Measurements from ENCODE around the gene WNT16. TPM values are rescaled to one million over a fixed set of nuclear protein-coding genes. Genes with fewer than 3 reads are reported as not detected.
A peak's percentile ranks its signal among the peaks of the same experiment; 100 is the strongest.
"Not testable (repeated sequence)": the region's sequence is repeated elsewhere in the genome, so short reads cannot be mapped to it uniquely, and the experiment has no call there.

WNT16 gene
- total RNA-seq, 1 donor: under 0.01 TPM

GRCh38 chr7:121288894-121289293 is 39.9 kb upstream of the WNT16 start:
- Histone ChIP-seq H4K20me1 (ENCODE audit: insufficient read depth, low read length) (no peaks in the 10 kb centered on the region), H3K4me1 (ENCODE audit: insufficient read depth, low read length) (peaks cover 15% of the 10 kb centered on the region), H3K36me3 (ENCODE audit: insufficient read depth, low read length) (no peaks in the 10 kb centered on the region), H2AFZ (ENCODE audit: low read length) (no peak overlapping the region), H3K4me3 (ENCODE audit: insufficient read depth, low read length) (no peak overlapping the region), H3K9me3 (ENCODE audit: low read depth, low read length) (no peaks in the 10 kb centered on the region), H3K4me2 (ENCODE audit: insufficient read depth, low read length) (no peak overlapping the region), H3K79me2 (ENCODE audit: insufficient read depth, low read length) (no peaks in the 10 kb centered on the region), H3K27me3 (ENCODE audit: insufficient read depth, low read length) (no peaks in the 10 kb centered on the region), H3K27ac (ENCODE audit: low read depth, low read length) (no peak overlapping the region)
- peak; percentile 66 for DNase-seq (ENCODE audit: insufficient read length, low spot score, missing footprints)
- TF ChIP-seq, protein P1, sequence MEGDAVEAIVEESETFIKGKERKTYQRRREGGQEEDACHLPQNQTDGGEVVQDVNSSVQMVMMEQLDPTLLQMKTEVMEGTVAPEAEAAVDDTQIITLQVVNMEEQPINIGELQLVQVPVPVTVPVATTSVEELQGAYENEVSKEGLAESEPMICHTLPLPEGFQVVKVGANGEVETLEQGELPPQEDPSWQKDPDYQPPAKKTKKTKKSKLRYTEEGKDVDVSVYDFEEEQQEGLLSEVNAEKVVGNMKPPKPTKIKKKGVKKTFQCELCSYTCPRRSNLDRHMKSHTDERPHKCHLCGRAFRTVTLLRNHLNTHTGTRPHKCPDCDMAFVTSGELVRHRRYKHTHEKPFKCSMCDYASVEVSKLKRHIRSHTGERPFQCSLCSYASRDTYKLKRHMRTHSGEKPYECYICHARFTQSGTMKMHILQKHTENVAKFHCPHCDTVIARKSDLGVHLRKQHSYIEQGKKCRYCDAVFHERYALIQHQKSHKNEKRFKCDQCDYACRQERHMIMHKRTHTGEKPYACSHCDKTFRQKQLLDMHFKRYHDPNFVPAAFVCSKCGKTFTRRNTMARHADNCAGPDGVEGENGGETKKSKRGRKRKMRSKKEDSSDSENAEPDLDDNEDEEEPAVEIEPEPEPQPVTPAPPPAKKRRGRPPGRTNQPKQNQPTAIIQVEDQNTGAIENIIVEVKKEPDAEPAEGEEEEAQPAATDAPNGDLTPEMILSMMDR (IDR thresholded peaks at IDR 0.05; ENCODE audit: extremely low read depth, low read depth, low read length): no peak

DNA sequence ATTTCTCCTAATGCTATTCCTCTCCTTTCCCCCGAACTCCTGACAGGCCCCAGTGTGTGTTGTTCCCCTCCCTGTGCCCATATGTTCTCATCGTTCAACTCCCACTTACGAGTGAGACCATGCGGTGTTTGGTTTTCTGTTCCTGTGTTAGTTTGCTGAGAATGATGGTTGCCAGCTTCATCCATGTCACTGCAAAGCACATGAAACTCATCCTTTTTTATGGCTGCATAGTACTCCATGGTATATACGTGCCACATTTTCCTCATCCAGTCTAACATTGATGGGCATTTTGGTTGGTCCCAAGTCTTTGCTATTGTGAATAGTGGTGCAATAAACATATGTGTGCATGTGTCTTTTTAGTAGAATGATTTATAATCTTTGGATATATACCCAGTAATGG is 38.9 kb upstream of the WNT16 start:
- not testable (repeated sequence) for H3K27ac ChIP-seq (ENCODE audit: low read depth, low read length); H3K9me3 ChIP-seq (ENCODE audit: low read depth, low read length); H4K20me1 ChIP-seq (ENCODE audit: insufficient read depth, low read length); H3K4me3 ChIP-seq (ENCODE audit: insufficient read depth, low read length); H2AFZ ChIP-seq (ENCODE audit: low read length); H3K79me2 ChIP-seq (ENCODE audit: insufficient read depth, low read length); H3K36me3 ChIP-seq (ENCODE audit: insufficient read depth, low read length); H3K27me3 ChIP-seq (ENCODE audit: insufficient read depth, low read length); DNase-seq (ENCODE audit: insufficient read length, low spot score, missing footprints); H3K4me2 ChIP-seq (ENCODE audit: insufficient read depth, low read length)
- H3K4me1 ChIP-seq (ENCODE audit: insufficient read depth, low read length): peaks cover 15% of the 10 kb centered on the region

DNA sequence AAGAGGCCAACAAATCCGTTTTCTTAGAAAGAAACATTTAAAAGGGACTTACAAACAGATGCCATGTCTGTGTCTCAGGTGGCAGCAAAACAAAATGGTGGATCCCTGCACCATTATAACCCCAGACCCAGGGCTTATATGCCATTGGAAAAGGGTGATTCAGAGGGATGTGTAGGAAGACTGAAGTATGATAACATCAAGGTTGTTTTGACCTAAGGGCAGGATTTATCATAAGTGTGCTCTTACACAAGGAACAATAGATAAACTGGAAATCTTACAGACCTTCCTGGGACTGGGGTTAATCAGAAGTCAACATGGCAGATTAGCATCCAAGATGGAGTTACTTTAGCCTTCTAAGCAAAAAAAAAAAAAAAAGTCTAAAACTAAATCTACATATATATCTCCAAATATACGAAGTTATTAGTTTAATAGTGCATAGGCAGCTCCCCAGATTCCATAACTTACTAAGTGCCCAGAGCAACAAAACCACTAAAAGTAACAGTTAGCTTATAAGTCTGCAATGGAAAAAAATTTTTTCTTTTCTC is 34.3 kb upstream of the WNT16 start:
- H3K4me1 ChIP-seq (ENCODE audit: insufficient read depth, low read length): peaks cover 14% of the 10 kb centered on the region
- DNase-seq (ENCODE audit: insufficient read length, low spot score, missing footprints): no peak
- no peaks in the 10 kb centered on the region for H3K79me2 ChIP-seq (ENCODE audit: insufficient read depth, low read length)

GRCh38 chr7:121297843-121298242 is 31.0 kb upstream of the WNT16 start:
- H4K20me1 ChIP-seq (ENCODE audit: insufficient read depth, low read length): no peaks in the 10 kb centered on the region
- no peak overlapping the region for H3K27ac ChIP-seq (ENCODE audit: low read depth, low read length)
- TF ChIP-seq, protein P1 (IDR thresholded peaks at IDR 0.05; ENCODE audit: extremely low read depth, low read depth, low read length): no peak
- H3K4me1 ChIP-seq (ENCODE audit: insufficient read depth, low read length): peaks cover 35% of the 10 kb centered on the region
- no peak for DNase-seq (ENCODE audit: insufficient read length, low spot score, missing footprints)
- peak overlapping the region; percentile 20 for H2AFZ ChIP-seq (ENCODE audit: low read length)
- H3K4me2 ChIP-seq (ENCODE audit: insufficient read depth, low read length): no peak overlapping the region
- H3K36me3 ChIP-seq (ENCODE audit: insufficient read depth, low read length): no peaks in the 10 kb centered on the region
- no peak overlapping the region for H3K4me3 ChIP-seq (ENCODE audit: insufficient read depth, low read length)
- no peaks in the 10 kb centered on the region for H3K79me2 ChIP-seq (ENCODE audit: insufficient read depth, low read length)
- H3K27me3 ChIP-seq (ENCODE audit: insufficient read depth, low read length): no peaks in the 10 kb centered on the region
- no peaks in the 10 kb centered on the region for H3K9me3 ChIP-seq (ENCODE audit: low read depth, low read length)

More for the DNA sequence above, 34.3 kb upstream of the WNT16 start:
- no peaks in the 10 kb centered on the region for H3K27me3 ChIP-seq (ENCODE audit: insufficient read depth, low read length)
- TF ChIP-seq, protein P1 (IDR thresholded peaks at IDR 0.05; ENCODE audit: extremely low read depth, low read depth, low read length): no peak
- H3K4me2 ChIP-seq (ENCODE audit: insufficient read depth, low read length): no peak overlapping the region
- no peak overlapping the region for H3K4me3 ChIP-seq (ENCODE audit: insufficient read depth, low read length)
- no peaks in the 10 kb centered on the region for H3K9me3 ChIP-seq (ENCODE audit: low read depth, low read length)
- no peak overlapping the region for H3K27ac ChIP-seq (ENCODE audit: low read depth, low read length)
- H2AFZ ChIP-seq (ENCODE audit: low read length): no peak overlapping the region
- no peaks in the 10 kb centered on the region for H3K36me3 ChIP-seq (ENCODE audit: insufficient read depth, low read length)
- no peaks in the 10 kb centered on the region for H4K20me1 ChIP-seq (ENCODE audit: insufficient read depth, low read length)
